ENCODE measurements around the gene RAPGEF4.

DNA sequence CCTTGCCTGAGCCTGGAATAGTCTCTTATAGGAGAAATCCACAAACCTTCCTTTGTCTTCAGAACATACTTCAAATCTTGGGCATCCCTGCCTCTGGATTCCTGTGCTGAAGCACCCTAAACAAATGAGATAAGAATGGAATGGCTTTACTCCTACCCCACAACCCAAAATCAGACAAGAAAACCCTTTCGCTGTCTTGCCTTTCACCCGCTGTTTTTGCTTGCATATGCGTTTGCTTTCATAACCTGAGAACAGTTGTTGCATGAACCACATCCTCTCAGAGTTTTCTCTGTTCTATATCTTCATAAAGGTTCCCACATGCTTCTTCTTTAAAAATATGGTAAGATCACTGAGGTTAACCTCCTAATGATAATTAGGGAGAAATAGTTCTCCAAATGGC is 207.9 kb downstream of the RAPGEF4 start:
- TF ChIP-seq EP300 (IDR thresholded peaks at IDR 0.05) (no peak), POLR2A (IDR thresholded peaks at IDR 0.05; ENCODE audit: low read depth) (no peak)
- TF ChIP-seq, protein P1, sequence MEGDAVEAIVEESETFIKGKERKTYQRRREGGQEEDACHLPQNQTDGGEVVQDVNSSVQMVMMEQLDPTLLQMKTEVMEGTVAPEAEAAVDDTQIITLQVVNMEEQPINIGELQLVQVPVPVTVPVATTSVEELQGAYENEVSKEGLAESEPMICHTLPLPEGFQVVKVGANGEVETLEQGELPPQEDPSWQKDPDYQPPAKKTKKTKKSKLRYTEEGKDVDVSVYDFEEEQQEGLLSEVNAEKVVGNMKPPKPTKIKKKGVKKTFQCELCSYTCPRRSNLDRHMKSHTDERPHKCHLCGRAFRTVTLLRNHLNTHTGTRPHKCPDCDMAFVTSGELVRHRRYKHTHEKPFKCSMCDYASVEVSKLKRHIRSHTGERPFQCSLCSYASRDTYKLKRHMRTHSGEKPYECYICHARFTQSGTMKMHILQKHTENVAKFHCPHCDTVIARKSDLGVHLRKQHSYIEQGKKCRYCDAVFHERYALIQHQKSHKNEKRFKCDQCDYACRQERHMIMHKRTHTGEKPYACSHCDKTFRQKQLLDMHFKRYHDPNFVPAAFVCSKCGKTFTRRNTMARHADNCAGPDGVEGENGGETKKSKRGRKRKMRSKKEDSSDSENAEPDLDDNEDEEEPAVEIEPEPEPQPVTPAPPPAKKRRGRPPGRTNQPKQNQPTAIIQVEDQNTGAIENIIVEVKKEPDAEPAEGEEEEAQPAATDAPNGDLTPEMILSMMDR (IDR thresholded peaks at IDR 0.05): no peak

All from esophagus muscularis mucosa (tissue), 4 donors.